Lower leg skin (tissue), 3 donors: ENCODE measurements around the gene PRDM13.

Experiments
- CTCF ChIP-seq, 3 donors: fragments of 450-650 bp; IDR thresholded peaks; one replicate each; pipeline ENCODE4 v1.5.1; 2016; ENCODE audit warnings: antibody characterized with exemption in 3 of 3, mild to moderate bottlenecking in 3 of 3, moderate library complexity in 2 of 3
- POLR2A ChIP-seq, 2 donors: fragments of 450-650 bp; IDR thresholded peaks; one replicate each; pipeline ENCODE4 v1.6.1; 2016 to 2017; ENCODE audit warnings: antibody characterized with exemption in 2 of 2, mild to moderate bottlenecking in 1 of 2, moderate library complexity in 1 of 2

- TF ChIP-seq POLR2A (IDR thresholded peaks at IDR 0.05) (no peak), CTCF (IDR thresholded peaks at IDR 0.05) (no peak)
Measured at GRCh38 chr6:99629293-99629692, 22.7 kb downstream of the PRDM13 start.
